Esophagus squamous epithelium (tissue), 5 donors: ENCODE results near the gene L1TD1. TPM values are rescaled to one million over a fixed set of nuclear protein-coding genes. Genes with fewer than 3 reads are reported as not detected.
"Not testable (repeated sequence)": the region's sequence is repeated elsewhere in the genome, so short reads cannot be mapped to it uniquely, and the experiment has no call there.

Experiments used
- DNase-seq: peaks from one replicate; lab custom pipeline; 2025; lab: John Stamatoyannopoulos, UW
- H3K27ac ChIP-seq, 4 donors: fragments of 200-600 bp; sonication (generic); one replicate each; pipeline ENCODE4 v1.5.1; 2016 to 2019; ENCODE audit warnings: mild to moderate bottlenecking in 1 of 4
- H3K27me3 ChIP-seq, 4 donors: fragments of 200-600 bp; sonication (generic); 1 replicate in 3 of 4; 2 replicates in 1 of 4; pipeline versions ENCODE4 v1.5.1 to v1.6.0; 2017 to 2021; ENCODE audit warnings: antibody characterized with exemption in 1 of 4
- H3K36me3 ChIP-seq, 3 donors: fragments of 200-600 bp; sonication (generic); one replicate each; pipeline ENCODE4 v1.5.1; 2016 to 2019
- H3K4me1 ChIP-seq, 3 donors: fragments of 200-600 bp; sonication (generic); one replicate each; pipeline ENCODE4 v1.5.1; 2017 to 2019
- H3K4me3 ChIP-seq, 4 donors: fragments of 200-600 bp; sonication (generic); 1 replicate in 3 of 4; 2 replicates in 1 of 4; pipeline ENCODE4 v1.5.1; 2016 to 2019; ENCODE audit warnings: mild to moderate bottlenecking in 2 of 4, moderate library complexity in 1 of 4
- H3K9me3 ChIP-seq, 3 donors: fragments of 200-600 bp; sonication (generic); one replicate each; pipeline ENCODE4 v1.5.1; 2016 to 2019
- CTCF ChIP-seq, 6 experiments: fragments of 450-650 bp in 4 of 6; fragments of 200-600 bp in 2 of 6; sonication (generic) in 2 of 6; IDR thresholded peaks; one replicate each; pipeline ENCODE4 v1.5.1; 2016 to 2019; ENCODE audit warnings: antibody characterized with exemption in 6 of 6, mild to moderate bottlenecking in 4 of 6, moderate library complexity in 4 of 6
- POLR2A ChIP-seq, 4 donors: fragments of 450-650 bp; IDR thresholded peaks; one replicate each; pipeline ENCODE4 v1.6.1; 2017; ENCODE audit warnings: antibody characterized with exemption in 4 of 4, mild to moderate bottlenecking in 4 of 4, moderate library complexity in 3 of 4
- WGBS, 2 donors: methylation state at CpG; one replicate each; pipeline ENCODE4 v1.1.5; 2018; 5-methylcytosine and 5-hydroxymethylcytosine counted together
- intact Hi-C: fragments of 100-400 bp; cut with DNase I; formaldehyde crosslinking; loops from one replicate; pipeline ENCODE4 v1.15.0; 2022
- total RNA-seq, 4 donors: library from RNA; depleted of rRNA; stranded (reverse); fragments of >200 nt; gene quantifications; one replicate each; pipeline ENCODE4 v1.1.0, GENCODE V29; 2016
- donor health status: DM: yes; HTN: yes; CAD: no.

L1TD1 gene
- total RNA-seq, 4 donors from 2014 or later, result under 0.01 to 0.08 TPM; not detected in 2

GRCh38 chr1:62234688-62235087 is 40.0 kb downstream of the L1TD1 start:
- TF ChIP-seq POLR2A (IDR thresholded peaks at IDR 0.05) (no peak), CTCF (IDR thresholded peaks at IDR 0.05) (no peak)
- WGBS, 2 donors, result 72 to 74% methylated on average over 6 of the region's 6 CpGs
- H3K4me1 ChIP-seq, result peaks cover 0 to 8% (median 0%) of the 10 kb centered on the region in 3 donors
- peaks cover 0 to 4% (median 0%) of the 10 kb centered on the region in 4 donors for H3K27me3 ChIP-seq
- intact Hi-C loops, result no loop called here
- no peaks in the 10 kb centered on the region for H3K9me3 ChIP-seq
- H3K4me3 ChIP-seq, result no peak overlapping the region
- no peak overlapping the region for H3K27ac ChIP-seq
- no peaks in the 10 kb centered on the region for H3K36me3 ChIP-seq
- no peak for DNase-seq

GRCh38 chr1:62235576-62235975 is 40.9 kb downstream of the L1TD1 start:
- intact Hi-C loops, result no loop called here
- DNase-seq, result no peak
- Histone ChIP-seq H3K4me3 (no peak overlapping the region), H3K4me1 (peaks cover 0 to 7% (median 0%) of the 10 kb centered on the region in 3 donors), H3K36me3 (no peaks in the 10 kb centered on the region), H3K27me3 (peaks cover 0 to 4% (median 0%) of the 10 kb centered on the region in 4 donors), H3K27ac (no peak overlapping the region), H3K9me3 (no peaks in the 10 kb centered on the region)
- WGBS, 2 donors, result 100% methylated on average over 1 to 2 of the region's 2 CpGs
- TF ChIP-seq POLR2A (IDR thresholded peaks at IDR 0.05) (no peak), CTCF (IDR thresholded peaks at IDR 0.05) (no peak)

GRCh38 chr1:62237361-62237760 is 42.7 kb downstream of the L1TD1 start:
- no peak for DNase-seq
- no peak for TF ChIP-seq POLR2A (IDR thresholded peaks at IDR 0.05)
- TF ChIP-seq CTCF (IDR thresholded peaks at IDR 0.05), result no peak
- H3K27me3 ChIP-seq, result peaks cover 0 to 4% (median 0%) of the 10 kb centered on the region in 4 donors
- no peaks in the 10 kb centered on the region for H3K36me3 ChIP-seq
- H3K9me3 ChIP-seq, result no peaks in the 10 kb centered on the region
- no peak overlapping the region for H3K4me3 ChIP-seq
- H3K4me1 ChIP-seq, result peaks cover 0 to 15% (median 8%) of the 10 kb centered on the region in 3 donors
- intact Hi-C loops, result no loop called here
- no peak overlapping the region for H3K27ac ChIP-seq
- WGBS, 2 donors, result 46 to 58% methylated on average over 4 of the region's 4 CpGs

GRCh38 chr1:62237950-62238374 is 43.3 kb downstream of the L1TD1 start:
- Histone ChIP-seq H3K4me3 (no peak overlapping the region), H3K36me3 (no peaks in the 10 kb centered on the region), H3K27ac (no peak overlapping the region), H3K4me1 (peaks cover 0 to 13% (median 8%) of the 10 kb centered on the region in 3 donors), H3K9me3 (no peaks in the 10 kb centered on the region), H3K27me3 (peaks cover 0 to 4% (median 0%) of the 10 kb centered on the region in 4 donors)
- intact Hi-C loops, result no loop called here
- DNase-seq, result no peak
- WGBS, 2 donors, result 67 to 68% methylated on average over 3 to 5 of the region's 8 CpGs
- TF ChIP-seq POLR2A (IDR thresholded peaks at IDR 0.05) (no peak), CTCF (IDR thresholded peaks at IDR 0.05) (no peak)

- Histone ChIP-seq H3K27ac (no peak overlapping the region), H3K4me3 (no peak overlapping the region), H3K27me3 (peaks cover 0 to 4% (median 0%) of the 10 kb centered on the region in 4 donors), H3K36me3 (no peaks in the 10 kb centered on the region), H3K9me3 (no peaks in the 10 kb centered on the region), H3K4me1 (peaks cover 0 to 12% (median 8%) of the 10 kb centered on the region in 3 donors)
- intact Hi-C loops, result no loop called here
- TF ChIP-seq CTCF (IDR thresholded peaks at IDR 0.05) (no peak), POLR2A (IDR thresholded peaks at IDR 0.05) (no peak)
- 90 to 91% methylated on average over 9 of the region's 9 CpGs for WGBS, 2 donors
- no peak for DNase-seq
Observed at GRCh38 chr1:62238507-62238906, 43.9 kb downstream of the L1TD1 start.

- H3K9me3 ChIP-seq, DNase-seq, H3K27ac ChIP-seq, intact Hi-C loops, H3K36me3 ChIP-seq, H3K27me3 ChIP-seq, H3K4me3 ChIP-seq: not testable (repeated sequence)
- H3K4me1 ChIP-seq, result peaks cover 0 to 12% (median 8%) of the 10 kb centered on the region in 3 donors
- 92% methylated on average over 3 of the region's 3 CpGs for WGBS, 2 donors
Observed at GRCh38 chr1:62239652-62240403, 45.2 kb downstream of the L1TD1 start.
